Gastroesophageal sphincter (tissue), 3 donors: ENCODE results near the gene FEZF2.

Experiments used
- CTCF ChIP-seq, 4 experiments: fragments of 200-600 bp in 2 of 4; fragments of 450-650 bp in 2 of 4; sonication (generic) in 1 of 4; IDR thresholded peaks; one replicate each; pipeline ENCODE4 v1.5.1; 2017 to 2019; ENCODE audit warnings: antibody characterized with exemption in 4 of 4, mild to moderate bottlenecking in 2 of 4, moderate library complexity in 2 of 4
- EP300 ChIP-seq: sonication (generic); formaldehyde crosslinking; IDR thresholded peaks from one replicate; pipeline ENCODE4 v1.6.1; 2017; ENCODE audit warnings: antibody characterized with exemption, mild to moderate bottlenecking
- POLR2A ChIP-seq, 2 donors: fragments of 450-650 bp; IDR thresholded peaks; one replicate each; pipeline ENCODE4 v1.6.1; 2017; ENCODE audit warnings: antibody characterized with exemption in 2 of 2, mild to moderate bottlenecking in 2 of 2, moderate library complexity in 1 of 2
- POLR2AphosphoS5 ChIP-seq: sonication (generic); formaldehyde crosslinking; IDR thresholded peaks from one replicate; pipeline ENCODE4 v1.6.1; 2017; ENCODE audit warnings: antibody characterized with exemption

- TF ChIP-seq CTCF (IDR thresholded peaks at IDR 0.05): peak; percentile 26 to 47 (median 33)
- no peak for TF ChIP-seq POLR2A (IDR thresholded peaks at IDR 0.05)
- TF ChIP-seq EP300: no peak
- TF ChIP-seq POLR2AphosphoS5: no peak
Measured at GRCh38 chr3:62332835-62333244, 40.5 kb downstream of the FEZF2 start.
